Body of pancreas (tissue), 4 donors: ENCODE measurements around the gene UBAC2.

Experiments
- CTCF ChIP-seq, 7 experiments: fragments of 450-650 bp in 4 of 7; fragments of 200-600 bp in 3 of 7; sonication (generic) in 3 of 7; IDR thresholded peaks; one replicate each; pipeline ENCODE4 v1.5.1; 2016 to 2019; ENCODE audit warnings: antibody characterized with exemption in 7 of 7
- POLR2A ChIP-seq, 3 donors: fragments of 450-650 bp; IDR thresholded peaks; one replicate each; pipeline ENCODE4 v1.6.1; 2016; ENCODE audit warnings: antibody characterized with exemption in 3 of 3, mild to moderate bottlenecking in 2 of 3

GRCh38 chr13:99433543-99434075 is 233.0 kb downstream of the UBAC2 start:
- TF ChIP-seq CTCF (IDR thresholded peaks at IDR 0.05) (no peak), POLR2A (IDR thresholded peaks at IDR 0.05) (no peak)
